HepG2 (cell line): ENCODE measurements around the gene WDR45B.

Source experiments
- BCLAF1 ChIP-seq: fragments of 450-650 bp; IDR thresholded peaks from 2 replicates; pipeline ENCODE4 v1.6.1; 2017; ENCODE audit warnings: mild to moderate bottlenecking
- DBP ChIP-seq: sonication (generic); formaldehyde crosslinking; IDR thresholded peaks from 2 replicates; pipeline ENCODE4 v1.4.0; 2020; ENCODE audit warnings: missing genetic modification reagents; ENCODE audit errors: not compliant biosample characterization
- ISX ChIP-seq: sonication (generic); formaldehyde crosslinking; conservative IDR thresholded peaks from 2 replicates; pipeline ENCODE4 v1.5.0; 2020; ENCODE audit warnings: missing genetic modification reagents
- MED8 ChIP-seq: sonication (generic); formaldehyde crosslinking; IDR thresholded peaks from 2 replicates; pipeline ENCODE4 v1.8.1; 2023; ENCODE audit warnings: mild to moderate bottlenecking, missing genetic modification reagents; ENCODE audit not compliant: insufficient replicate concordance
- MXD1 ChIP-seq: sonication (generic); formaldehyde crosslinking; IDR thresholded peaks from 2 replicates; pipeline ENCODE4 v1.4.0; 2020; ENCODE audit warnings: mild to moderate bottlenecking, missing genetic modification reagents
- MXD3 ChIP-seq: IDR thresholded peaks from 2 replicates; pipeline ENCODE4 v1.6.1; 2016; ENCODE audit warnings: mild to moderate bottlenecking, missing biosample characterization, missing genetic modification reagents
- SIN3A ChIP-seq: IDR thresholded peaks from 2 replicates; pipeline ENCODE4 v1.6.1; 2011; ENCODE audit warnings: low read depth, mild to moderate bottlenecking, control low read depth, low read length, borderline replicate concordance
- SMC3 ChIP-seq: IDR thresholded peaks from 2 replicates; pipeline ENCODE4 v1.6.1; 2011; ENCODE audit warnings: low read length, improper control_type of control experiment
- STAT5B ChIP-seq: sonication (generic); formaldehyde crosslinking; IDR thresholded peaks from 2 replicates; pipeline ENCODE4 v1.4.0; 2020; ENCODE audit warnings: missing genetic modification reagents
- THAP9 ChIP-seq: sonication (generic); formaldehyde crosslinking; IDR thresholded peaks from 2 replicates; pipeline ENCODE4; 2020; ENCODE audit warnings: missing genetic modification reagents, mild to moderate bottlenecking, borderline replicate concordance
- TMF1 ChIP-seq: sonication (generic); formaldehyde crosslinking; IDR thresholded peaks from 2 replicates; pipeline ENCODE4 v1.8.1; 2022; ENCODE audit warnings: low read depth, missing genetic modification reagents
- ZNF30 ChIP-seq: sonication (generic); formaldehyde crosslinking; IDR thresholded peaks from 2 replicates; pipeline ENCODE4 v1.5.0; 2020; ENCODE audit warnings: mild to moderate bottlenecking, missing genetic modification reagents
- ZNF33B ChIP-seq: sonication (generic); formaldehyde crosslinking; IDR thresholded peaks from 2 replicates; pipeline ENCODE4 v1.5.1; 2020; ENCODE audit warnings: mild to moderate bottlenecking, missing genetic modification reagents
- ZNF878 ChIP-seq: sonication (generic); formaldehyde crosslinking; IDR thresholded peaks from 2 replicates; pipeline ENCODE4 v1.8.1; 2023; ENCODE audit warnings: mild to moderate bottlenecking, missing genetic modification reagents, moderate library complexity

- TF ChIP-seq ISX = no peak
- TF ChIP-seq SMC3 = no peak
- TF ChIP-seq BCLAF1 = no peak
- TF ChIP-seq ZNF33B (CRISPR knock-in tag) = no peak
- TF ChIP-seq MXD1 (CRISPR knock-in tag) = no peak
- TF ChIP-seq MXD3 = no peak
- TF ChIP-seq THAP9 = no peak
- no peak for TF ChIP-seq ZNF878
- TF ChIP-seq MED8 (CRISPR knock-in tag) = no peak
- TF ChIP-seq ZNF30 (CRISPR knock-in tag) = no peak
- no peak for TF ChIP-seq SIN3A
- no peak for TF ChIP-seq STAT5B (CRISPR knock-in tag)
- TF ChIP-seq TMF1 (CRISPR knock-in tag) = no peak
- TF ChIP-seq DBP = no peak
These were observed 5.6 kb upstream of the WDR45B start for GRCh38 chr17:82653651-82654528.
